ENCODE measurements around the gene TMEM129.
A peak's percentile ranks its signal among the peaks of the same experiment; 100 is the strongest.

The TMEM129 gene

GRCh38 chr4:1721666-1722550 lies 785 bp upstream of the TMEM129 start:
- no peak for DNase-seq (ENCODE audit: low read depth in 2 of 2, low spot score in 1 of 2)

- DNase-seq (ENCODE audit: low read depth in 2 of 2, low spot score in 1 of 2), result no peak
Measured at GRCh38 chr4:1720163-1720983, 750 bp downstream of the TMEM129 start.

DNA sequence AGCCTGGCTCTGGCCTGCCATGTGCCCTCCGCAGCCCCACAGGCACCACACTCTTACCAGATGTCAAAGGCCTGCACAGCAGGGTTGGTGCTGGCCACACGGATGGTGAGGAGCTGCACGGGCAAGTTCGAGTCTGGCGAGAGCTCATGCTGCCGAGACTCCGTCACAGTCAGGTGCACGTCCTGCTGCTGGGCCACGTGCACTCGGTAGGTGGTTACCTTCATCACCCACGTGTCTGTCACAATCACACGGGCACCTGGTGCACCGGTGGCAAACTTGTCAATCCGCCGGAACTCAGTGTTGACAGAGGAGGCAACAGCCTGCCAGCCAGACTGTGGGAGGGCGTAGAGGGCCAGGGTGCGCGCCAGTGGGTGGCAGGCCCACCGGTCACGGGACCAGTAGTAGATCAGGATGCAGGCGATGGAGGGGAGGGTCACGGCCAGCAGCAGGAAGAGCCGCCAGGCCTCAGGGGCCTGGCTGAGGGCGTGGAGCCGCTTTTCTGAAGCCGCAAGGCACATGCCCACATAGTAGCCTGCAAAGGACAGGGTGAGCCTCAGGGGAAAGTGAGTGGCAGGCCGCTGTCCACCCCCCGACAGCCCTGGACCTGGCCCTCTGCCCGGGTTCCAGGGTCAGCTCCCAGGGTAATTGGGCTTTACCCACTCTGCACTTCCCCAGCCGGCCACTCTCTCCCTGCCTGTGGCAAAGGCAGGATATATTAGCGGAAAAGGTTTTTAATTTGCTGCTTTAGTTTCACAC lies 2.9 kb downstream of the TMEM129 start:
- DNase-seq (ENCODE audit: low read depth in 2 of 2, low spot score in 1 of 2), result no peak

- DNase-seq (ENCODE audit: low read depth in 2 of 2, low spot score in 1 of 2), result no peak
Measured at GRCh38 chr4:1717129-1718094, 3.7 kb downstream of the TMEM129 start.

DNA sequence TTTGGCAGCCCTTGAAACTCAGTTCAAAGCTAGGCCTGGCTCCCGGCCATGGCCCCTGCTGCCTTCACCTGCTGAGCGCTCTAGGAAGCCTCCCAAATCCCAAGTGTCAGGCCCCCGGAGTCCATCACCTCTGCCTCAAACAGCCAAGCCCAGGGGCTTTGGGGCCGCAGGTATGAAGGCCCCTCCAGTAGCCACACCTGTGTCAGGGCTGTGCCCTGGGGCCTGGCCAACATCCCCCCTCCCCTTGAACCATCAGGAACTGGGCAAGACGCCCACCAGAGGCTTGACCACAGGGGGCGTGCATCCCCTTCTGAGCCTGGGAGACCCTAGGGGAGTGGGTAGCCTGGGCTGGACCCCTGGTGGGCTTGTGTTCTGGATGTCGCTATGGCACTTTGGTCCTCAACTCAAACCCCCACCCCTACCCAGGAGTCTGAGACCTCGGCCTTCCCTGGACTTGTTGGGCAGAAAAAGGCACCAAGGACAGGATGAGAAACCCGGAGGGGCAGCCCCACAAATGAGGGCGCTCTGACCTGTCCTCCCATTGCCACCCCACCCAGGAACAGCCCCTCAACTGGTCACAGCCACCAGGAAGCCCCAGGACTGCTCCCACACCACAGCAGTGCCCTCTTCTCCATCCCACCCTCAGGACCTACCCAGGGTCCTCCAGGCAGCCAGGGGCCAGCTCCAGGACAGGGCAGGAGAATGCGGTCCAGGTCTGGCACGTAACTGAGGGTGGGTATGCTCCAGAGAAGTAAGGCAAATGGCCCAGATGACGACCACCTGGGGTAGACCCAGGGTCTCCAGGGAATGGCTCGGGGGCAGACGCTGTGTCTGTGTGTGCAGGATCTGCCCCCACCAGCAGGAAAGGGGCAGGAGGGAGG lies 4.8 kb downstream of the TMEM129 start:
- DNase-seq (ENCODE audit: low read depth in 2 of 2, low spot score in 1 of 2), result no peak

- DNase-seq (ENCODE audit: low read depth in 2 of 2, low spot score in 1 of 2), result no peak
Measured at GRCh38 chr4:1715002-1715758, 5.9 kb downstream of the TMEM129 start.

- no peak for DNase-seq (ENCODE audit: low read depth in 2 of 2, low spot score in 1 of 2)
Measured at GRCh38 chr4:1714303-1715001, 6.7 kb downstream of the TMEM129 start.

DNA sequence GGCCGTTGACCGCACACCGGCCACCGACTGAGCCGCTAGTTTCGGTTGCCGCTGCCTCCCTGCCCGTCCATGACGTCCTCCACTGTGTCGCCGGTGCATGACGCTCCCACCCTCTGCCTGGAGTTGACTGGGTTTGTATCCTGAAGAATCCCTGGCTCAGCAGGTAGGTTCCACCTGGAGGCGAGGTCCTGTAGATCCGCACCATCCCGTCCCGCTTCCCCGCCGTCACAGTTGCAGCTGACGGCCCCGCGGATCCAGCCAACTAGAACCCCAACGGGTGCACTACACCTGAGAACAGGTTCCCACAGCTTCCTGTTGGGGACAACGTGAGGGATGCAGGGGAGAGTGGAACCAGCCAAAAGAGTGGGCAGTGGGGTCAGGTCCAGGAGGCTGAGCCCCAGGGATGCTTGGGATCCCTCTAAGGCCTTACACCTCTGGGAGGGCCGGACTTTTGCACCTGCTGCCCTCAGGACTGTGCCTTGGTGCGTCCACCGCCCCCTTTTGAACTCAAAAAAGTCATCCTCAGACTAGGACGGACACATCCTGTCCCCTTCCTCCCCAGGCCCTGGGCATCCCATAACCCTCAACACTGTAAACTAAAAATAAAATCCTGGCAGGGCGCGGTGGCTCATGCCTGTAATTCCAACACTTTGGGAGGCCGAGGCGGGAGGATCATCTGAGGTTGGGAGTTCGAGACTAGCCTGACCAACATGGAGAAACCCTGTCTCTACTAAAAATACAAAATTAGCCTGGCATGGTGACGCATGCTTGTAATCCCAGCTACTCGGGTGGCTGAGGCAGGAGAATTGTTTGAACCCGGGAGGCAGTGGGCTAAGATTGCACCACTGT lies 7.9 kb downstream of the TMEM129 start:
- DNase-seq (ENCODE audit: low read depth in 2 of 2, low spot score in 1 of 2), result no peak

DNA sequence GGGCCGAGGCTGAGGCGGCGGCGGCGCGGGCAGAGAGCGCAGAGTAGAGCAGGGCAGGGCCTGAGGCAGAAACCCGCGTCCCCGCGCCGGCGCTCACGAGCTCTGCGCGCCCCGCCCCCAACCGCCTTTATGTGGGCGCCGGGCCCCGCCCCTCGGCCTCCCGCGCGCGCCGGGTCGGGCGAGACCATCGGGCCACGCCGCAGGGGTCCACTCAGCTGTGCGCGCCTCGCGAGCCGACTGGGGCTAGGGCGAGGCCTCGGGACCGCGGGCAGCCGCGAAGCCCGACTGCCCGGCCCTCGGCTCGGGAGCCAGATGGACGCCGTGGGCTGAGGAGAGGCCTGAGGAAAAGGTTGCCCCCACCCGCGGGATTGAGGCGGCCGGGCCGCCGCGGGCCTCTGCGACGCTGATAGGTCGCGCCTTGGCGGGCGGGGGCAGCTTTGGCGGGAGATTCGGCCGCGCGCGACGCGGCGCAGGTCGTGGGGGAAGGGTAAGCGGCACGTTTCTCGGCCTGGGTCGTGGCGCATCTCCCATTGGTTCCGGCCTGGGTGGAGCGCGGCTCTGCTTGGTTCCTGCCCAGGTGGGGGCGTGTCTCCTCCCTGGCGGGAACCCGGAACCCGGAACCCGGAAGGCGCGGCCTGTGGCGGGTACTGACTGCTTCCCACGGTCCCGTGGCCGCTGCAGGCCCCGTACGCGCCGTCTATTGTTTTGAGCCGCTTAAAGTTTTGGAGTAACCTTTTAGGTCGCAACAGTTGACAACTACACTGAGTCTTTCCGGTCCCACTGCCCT lies 8.7 kb downstream of the TMEM129 start, which contains the start of gene SLBP:
TSS of gene SLBP (minus strand) at position 104 of the 787 bp plus-strand sequence. CDS start 131 bp downstream, outside the sequence.
- peak; percentile 95 to 97 for DNase-seq (ENCODE audit: low read depth in 2 of 2, low spot score in 1 of 2)

- no peak for DNase-seq (ENCODE audit: low read depth in 2 of 2, low spot score in 1 of 2)
Measured at GRCh38 chr4:1711571-1712215, 9.4 kb downstream of the TMEM129 start.

DNA sequence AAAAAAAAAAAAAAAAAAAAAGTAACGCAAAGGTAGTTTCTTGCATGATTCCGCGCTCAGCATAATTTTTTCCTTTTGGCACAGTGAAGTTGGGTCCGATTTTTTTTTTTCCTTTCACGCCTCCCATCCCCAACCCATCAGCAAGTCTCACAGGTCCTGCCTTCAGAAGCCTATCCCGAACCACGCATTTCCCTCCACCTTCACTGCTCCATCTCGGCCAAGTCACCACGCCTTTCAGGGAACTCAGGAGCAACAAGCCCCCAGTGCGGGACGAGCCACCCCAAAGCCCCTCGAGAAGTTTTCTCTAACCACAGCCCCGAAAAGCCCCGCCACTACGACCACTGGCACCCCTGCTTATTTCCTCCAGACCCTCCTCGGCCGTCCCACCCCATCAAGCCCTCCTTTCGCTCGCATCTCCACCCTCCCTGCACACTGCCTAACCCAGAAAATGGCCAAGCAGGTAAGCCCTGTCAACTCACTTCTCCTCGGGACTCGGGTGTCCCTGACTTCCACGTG lies 10.0 kb downstream of the TMEM129 start:
- no peak for DNase-seq (ENCODE audit: low read depth in 2 of 2, low spot score in 1 of 2)

GRCh38 chr4:1708581-1708980 lies 12.5 kb downstream of the TMEM129 start:
- no peak for DNase-seq (ENCODE audit: low read depth in 2 of 2, low spot score in 1 of 2)

DNA sequence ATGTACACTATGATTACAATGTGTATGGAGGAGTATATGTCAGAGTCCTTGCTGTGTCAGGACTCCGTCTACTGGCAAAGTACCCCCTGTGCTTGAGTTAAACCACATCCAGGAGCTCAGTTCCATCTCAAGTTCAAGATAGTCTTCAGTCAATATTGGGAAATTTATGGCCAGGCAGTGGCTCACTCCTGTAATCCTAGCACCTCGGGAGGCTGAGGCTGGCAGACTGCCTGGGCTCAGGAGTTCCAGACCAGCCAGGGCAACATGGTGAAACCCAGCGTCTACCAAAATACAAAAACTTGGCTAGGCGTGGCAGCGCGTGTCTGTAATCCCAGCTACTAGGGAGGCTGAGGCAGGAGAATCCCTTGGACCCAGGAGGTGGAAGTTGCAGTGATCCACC lies 14.8 kb downstream of the TMEM129 start:
- DNase-seq (ENCODE audit: low read depth in 2 of 2, low spot score in 1 of 2), result no peak

GRCh38 chr4:1705732-1706131 lies 15.4 kb downstream of the TMEM129 start:
- no peak for DNase-seq (ENCODE audit: low read depth in 2 of 2, low spot score in 1 of 2)

- no peak for DNase-seq (ENCODE audit: low read depth in 2 of 2, low spot score in 1 of 2)
Measured at GRCh38 chr4:1703867-1704266, 17.3 kb downstream of the TMEM129 start.

Data from stimulated activated CD8-positive, alpha-beta memory T cell treated with anti-CD3 and anti-CD28 coated beads, Interleukin-4, amount 100 ng/mL, for 1 hour (primary cell).